Mucosa of rectum (tissue), 2 donors: Measurements from ENCODE around the gene ESM1.

Source experiments
- H3K27ac ChIP-seq, 2 donors: one replicate each; pipeline ENCODE4 v1.7.0; 2013; ENCODE audit warnings: inconsistent platforms in 2 of 2, low read depth in 2 of 2, low read length in 2 of 2
- H3K27me3 ChIP-seq, 2 donors: one replicate each; pipeline ENCODE4 v1.7.0; 2013; ENCODE audit warnings: low read length in 2 of 2; ENCODE audit not compliant: control insufficient read depth in 2 of 2, insufficient read depth in 2 of 2
- H3K36me3 ChIP-seq, 2 donors: one replicate each; pipeline ENCODE4 v1.7.0; 2013; ENCODE audit warnings: low read length in 2 of 2; ENCODE audit not compliant: control insufficient read depth in 2 of 2, insufficient read depth in 2 of 2
- H3K4me1 ChIP-seq, 2 donors: one replicate each; pipeline ENCODE4 v1.7.0; 2013; ENCODE audit warnings: low read length in 2 of 2, mild to moderate bottlenecking in 1 of 2; ENCODE audit not compliant: control insufficient read depth in 2 of 2, insufficient read depth in 2 of 2
- H3K4me3 ChIP-seq, 2 donors: one replicate each; pipeline ENCODE4 v1.7.0; 2013; ENCODE audit warnings: low read length in 2 of 2
- H3K9ac ChIP-seq, 2 donors: one replicate each; pipeline ENCODE4 v1.7.0; 2013; ENCODE audit warnings: low read length in 2 of 2, low read depth in 1 of 2, mild to moderate bottlenecking in 1 of 2
- H3K9me3 ChIP-seq, 2 donors: one replicate each; pipeline ENCODE4 v1.7.0; 2013; ENCODE audit warnings: low read length in 2 of 2; ENCODE audit not compliant: control insufficient read depth in 2 of 2
- donor health status: healthy.
- donor health status: Normal muscosa, but diverticular disease.

The ESM1 gene

GRCh38 chr5:54947187-54947586 is 38.2 kb downstream of the ESM1 start:
- Histone ChIP-seq H3K9ac (no peak overlapping the region), H3K9me3 (no peaks in the 10 kb centered on the region), H3K4me3 (no peak overlapping the region), H3K36me3 (no peaks in the 10 kb centered on the region), H3K27ac (no peak overlapping the region), H3K4me1 (no peaks in the 10 kb centered on the region), H3K27me3 (no peaks in the 10 kb centered on the region)

GRCh38 chr5:54946306-54946819 is 39.0 kb downstream of the ESM1 start:
- Histone ChIP-seq H3K9me3 (no peaks in the 10 kb centered on the region), H3K36me3 (no peaks in the 10 kb centered on the region), H3K4me3 (no peak overlapping the region), H3K27me3 (no peaks in the 10 kb centered on the region), H3K27ac (no peak overlapping the region), H3K9ac (no peak overlapping the region), H3K4me1 (no peaks in the 10 kb centered on the region)

GRCh38 chr5:54944364-54944763 is 41.0 kb downstream of the ESM1 start:
- no peaks in the 10 kb centered on the region for H3K4me1 ChIP-seq
- H3K27me3 ChIP-seq = peaks cover 0 to 3% of the 10 kb centered on the region in 2 donors
- H3K36me3 ChIP-seq = no peaks in the 10 kb centered on the region
- no peaks in the 10 kb centered on the region for H3K9me3 ChIP-seq
- no peak overlapping the region for H3K27ac ChIP-seq
- no peak overlapping the region for H3K4me3 ChIP-seq
- no peak overlapping the region for H3K9ac ChIP-seq

- Histone ChIP-seq H3K4me1 (no peaks in the 10 kb centered on the region), H3K27ac (no peak overlapping the region), H3K9ac (no peak overlapping the region), H3K36me3 (no peaks in the 10 kb centered on the region), H3K4me3 (no peak overlapping the region), H3K27me3 (peaks cover 0 to 3% of the 10 kb centered on the region in 2 donors), H3K9me3 (no peaks in the 10 kb centered on the region)
Measured at GRCh38 chr5:54942064-54942778, 43.2 kb downstream of the ESM1 start.

- Histone ChIP-seq H3K27ac (no peak overlapping the region), H3K4me1 (no peaks in the 10 kb centered on the region), H3K4me3 (no peak overlapping the region)
Measured at GRCh38 chr5:54936201-54936600, 49.2 kb downstream of the ESM1 start.

GRCh38 chr5:54932789-54933188 is 52.6 kb downstream of the ESM1 start:
- Histone ChIP-seq H3K27ac (no peak overlapping the region), H3K4me1 (no peaks in the 10 kb centered on the region), H3K4me3 (no peak overlapping the region), H3K9me3 (no peaks in the 10 kb centered on the region), H3K9ac (no peak overlapping the region), H3K36me3 (no peaks in the 10 kb centered on the region), H3K27me3 (no peaks in the 10 kb centered on the region)

More at GRCh38 chr5:54936201-54936600, 49.2 kb downstream of the ESM1 start:
- H3K9ac ChIP-seq = no peak overlapping the region
- no peaks in the 10 kb centered on the region for H3K36me3 ChIP-seq
- peaks cover 0 to 1% of the 10 kb centered on the region in 2 donors for H3K27me3 ChIP-seq
- H3K9me3 ChIP-seq = no peaks in the 10 kb centered on the region

- H3K27me3 ChIP-seq = no peaks in the 10 kb centered on the region
- H3K27ac ChIP-seq = no peak overlapping the region
- no peaks in the 10 kb centered on the region for H3K9me3 ChIP-seq
- H3K9ac ChIP-seq = no peak overlapping the region
- no peaks in the 10 kb centered on the region for H3K36me3 ChIP-seq
- no peaks in the 10 kb centered on the region for H3K4me1 ChIP-seq
- H3K4me3 ChIP-seq = no peak overlapping the region
Measured at GRCh38 chr5:54930736-54931135, 54.7 kb downstream of the ESM1 start.
